Right lung (tissue), 10 donors: ENCODE results near the gene JHY. TPM values are rescaled to one million over a fixed set of nuclear protein-coding genes. Genes with fewer than 3 reads are reported as not detected.
"Not testable (repeated sequence)": the region's sequence is repeated elsewhere in the genome, so short reads cannot be mapped to it uniquely, and the experiment has no call there.

Experiments used
- DNase-seq, 2 donors: peaks; one replicate each; pipeline ENCODE4 v3.0.0-alpha.2; 2013
- long read RNA-seq, 8 donors: transcript quantifications; one replicate each; lab custom pipeline, GENCODE V29; 2026
- polyA plus RNA-seq, 5 donors: library from polyadenylated mRNA; unstranded; fragments of 120-200 nt; gene quantifications; one replicate each; pipeline versions ENCODE4 v1.2.1 to v1.2.3, GENCODE V29; 2013; ENCODE audit warnings: inconsistent platforms in 1 of 5, low replicate concordance in 1 of 5; ENCODE audit not compliant: insufficient read length in 5 of 5, insufficient read depth in 1 of 5

JHY gene
- polyA plus RNA-seq: 10 to 100 TPM in 1 of 5 donors, 1 to 10 TPM in 4; 5.8 to 10.4 (median 8.6) TPM
- long read RNA-seq, donor 1: 0 reads
- long read RNA-seq, donor 2: 0 reads
- long read RNA-seq, donor 3: 0 reads
- long read RNA-seq, donor 4: 0 reads
- long read RNA-seq, donor 5, partial matches to known transcripts: 0 of 1 reads
- long read RNA-seq, donor 5, other reads (novel, unspliced or antisense): 0 of 1 reads
- long read RNA-seq, donor 6, partial matches to known transcripts: 0 of 1 reads
- long read RNA-seq, donor 6, other reads (novel, unspliced or antisense): 0 of 1 reads
- long read RNA-seq, donor 7, partial matches to known transcripts: 0 of 1 reads
- long read RNA-seq, donor 7, other reads (novel, unspliced or antisense): 0 of 1 reads
- long read RNA-seq, donor 8, partial matches to known transcripts: 0 of 2 reads
- long read RNA-seq, donor 8, other reads (novel, unspliced or antisense): 0 of 2 reads

DNA sequence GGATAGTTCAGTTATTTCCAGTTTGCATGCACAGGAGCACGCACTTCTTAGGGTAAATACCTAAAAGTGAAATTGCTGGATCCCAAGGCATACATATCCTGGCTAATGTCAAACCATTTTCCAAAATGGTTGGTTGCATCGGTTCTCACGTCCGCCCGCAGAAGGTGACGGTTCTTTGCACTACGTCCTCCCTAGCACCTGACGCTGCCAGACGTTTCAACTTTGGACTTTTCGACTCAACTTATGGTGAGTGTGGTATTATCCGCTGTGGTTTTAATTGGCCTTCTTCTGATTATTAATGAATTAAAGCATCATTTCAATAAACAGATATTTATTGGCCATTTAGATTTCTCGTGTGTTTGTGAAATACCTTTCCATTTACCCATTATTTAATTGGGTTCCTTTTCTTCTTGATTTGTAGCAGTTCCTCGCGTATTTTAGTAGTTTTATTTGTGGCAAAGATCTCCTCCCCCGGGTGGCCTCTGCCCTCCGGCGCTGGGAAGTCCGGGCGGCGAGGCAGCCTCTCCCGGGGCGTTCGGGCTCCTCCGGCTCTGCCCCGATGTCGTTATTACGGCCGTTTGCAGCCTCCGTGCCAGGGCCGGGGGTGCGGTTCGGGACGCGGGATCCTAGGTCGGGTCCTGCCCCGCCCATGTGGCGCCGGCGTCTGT lies at the start of gene JHY:
JHY (plus strand) TSS at position 571 of the 668 bp plus-strand sequence. CDS start 3,091 bp downstream, outside the sequence.
- DNase-seq: peak in 1 of 2 donors; percentile 52

DNA sequence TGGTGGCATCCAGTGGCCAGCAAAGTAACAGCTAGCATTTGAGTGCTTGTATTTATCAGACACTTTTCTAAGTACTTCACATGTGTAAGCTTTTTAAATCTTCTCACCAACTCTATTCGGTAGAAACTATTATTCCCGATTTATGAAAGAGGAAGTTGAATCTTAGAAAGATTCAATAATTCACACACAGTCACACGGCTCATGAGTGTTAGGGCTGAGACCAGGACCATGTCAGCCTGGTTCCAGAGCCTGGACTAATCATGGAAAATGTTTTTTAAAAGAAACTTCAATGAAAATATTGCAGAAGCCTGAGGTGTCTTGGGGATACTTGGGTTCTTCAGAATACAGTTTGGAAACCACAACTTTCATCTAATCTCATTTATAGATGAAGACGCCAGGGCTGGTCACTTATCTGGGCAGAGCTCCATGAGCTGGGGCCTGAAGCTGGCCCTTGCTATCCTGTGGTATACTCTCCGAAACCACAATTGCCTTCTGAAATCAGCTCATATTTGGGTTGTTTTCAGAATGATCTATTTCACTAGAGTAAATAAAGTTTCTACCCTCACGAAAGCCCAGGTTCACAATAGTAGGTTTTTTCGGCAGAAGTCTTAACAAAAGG lies 48.6 kb upstream of the JHY start:
- DNase-seq: no peak

DNA sequence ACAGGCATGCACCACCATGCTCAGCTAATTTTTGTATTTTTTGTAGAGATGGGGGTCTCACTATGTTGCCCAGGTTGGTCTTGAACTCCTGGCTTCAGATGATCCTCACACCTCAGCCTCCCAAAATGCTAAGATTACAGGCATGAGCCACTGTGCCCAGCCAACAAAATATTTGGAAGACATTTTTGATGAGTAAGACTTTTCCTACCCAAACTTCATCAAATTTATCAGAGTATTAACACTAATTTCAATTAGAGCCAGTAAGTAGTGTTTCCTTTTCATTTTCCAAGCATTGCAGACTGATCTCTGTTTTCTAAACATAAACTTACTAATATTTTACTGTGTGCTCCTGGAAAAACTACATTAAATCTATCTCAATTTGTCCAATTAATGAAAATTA lies 45.6 kb upstream of the JHY start:
- no peak for DNase-seq

DNA sequence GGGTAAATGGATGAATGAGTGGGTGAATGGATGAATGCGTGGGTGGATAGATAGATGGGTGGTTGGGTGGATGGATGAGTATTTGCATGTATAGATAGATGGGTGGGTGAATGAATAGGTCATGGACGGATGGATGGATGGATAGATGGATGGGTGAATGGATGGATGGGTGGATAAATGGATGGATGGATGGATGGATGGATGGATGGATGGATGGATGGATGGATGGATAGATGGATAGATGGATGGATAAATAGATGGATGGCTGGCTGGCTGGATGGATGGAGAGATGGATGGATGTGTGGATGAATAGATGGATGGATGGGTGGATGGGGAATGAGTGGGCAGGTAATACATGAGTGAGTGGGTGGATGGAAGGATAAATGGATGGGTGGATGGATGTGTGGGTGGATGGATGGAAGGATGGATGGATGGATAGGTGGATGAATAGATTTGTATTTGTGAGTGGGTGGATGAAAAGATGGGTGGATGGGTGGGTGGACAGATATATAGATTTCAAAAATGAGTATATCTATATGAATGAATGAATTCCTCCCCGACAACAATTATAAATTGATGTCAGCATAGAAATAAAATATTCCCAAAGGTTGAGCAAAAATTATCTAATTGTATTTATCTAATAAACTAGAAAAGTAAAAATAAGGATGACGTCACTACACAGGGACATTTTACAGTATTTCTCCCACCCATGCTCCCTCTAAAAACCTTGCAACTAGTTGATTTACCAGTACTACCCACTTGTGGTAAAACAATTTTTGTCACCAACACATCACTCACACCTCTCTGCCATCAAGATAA lies 44.8 kb upstream of the JHY start:
- no peak for DNase-seq

DNA sequence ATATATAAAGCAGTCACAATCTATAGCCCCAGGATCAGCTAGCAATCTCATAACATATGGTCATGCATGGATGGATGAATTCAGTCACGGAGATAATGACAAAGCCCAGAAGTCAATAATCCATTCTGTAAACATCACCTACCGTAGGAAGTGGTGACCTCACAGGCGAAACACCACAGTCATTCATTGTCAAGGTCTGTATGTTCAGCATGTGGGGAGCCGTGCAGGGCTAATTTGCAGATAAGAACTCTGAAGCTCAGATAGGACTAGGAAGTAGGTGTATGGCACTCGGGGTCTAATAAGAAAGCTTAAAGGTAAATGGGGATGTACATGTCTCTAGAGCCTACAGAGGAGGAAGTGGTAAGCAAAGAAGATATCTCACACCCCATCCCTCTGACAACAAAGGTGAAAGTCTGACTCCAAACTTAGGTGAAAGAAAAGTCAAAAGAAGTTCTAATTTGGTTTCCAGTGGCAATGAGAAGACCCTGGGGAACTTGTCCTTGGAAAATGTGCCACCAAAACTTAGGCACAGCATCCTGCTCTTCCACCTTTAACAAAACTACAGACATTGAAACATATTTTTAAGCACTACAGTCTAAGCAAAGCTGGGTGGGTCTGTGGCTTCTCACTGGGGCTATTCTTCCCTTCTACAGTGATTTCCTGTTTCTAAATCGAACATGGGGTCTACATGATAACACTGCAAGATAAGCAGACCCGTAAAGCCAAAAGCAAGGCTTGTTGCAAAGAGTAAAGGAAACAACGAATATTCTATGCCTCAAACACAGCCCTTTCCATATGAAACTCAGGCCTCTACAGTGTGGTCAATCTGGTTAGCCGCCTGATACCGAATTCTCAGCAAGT lies 39.0 kb upstream of the JHY start:
- DNase-seq: no peak

DNA sequence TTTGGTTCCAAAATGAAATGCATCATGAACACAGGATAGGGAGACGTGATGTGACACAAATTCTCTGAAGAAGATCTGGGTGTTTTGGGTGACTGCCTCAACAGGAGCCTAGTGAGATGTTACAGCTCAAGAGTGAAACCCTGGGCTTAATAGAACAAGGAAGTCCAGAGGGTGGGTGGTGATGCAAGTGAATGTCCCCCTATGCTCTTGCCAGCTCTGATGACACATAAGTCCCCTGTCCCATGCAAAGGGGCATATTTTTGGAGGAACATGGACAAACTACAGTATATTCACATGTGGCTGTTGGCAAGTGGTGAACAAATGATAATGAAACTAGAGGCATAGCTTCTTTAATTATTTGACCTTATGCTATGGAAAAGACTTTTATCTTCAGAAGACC lies 35.1 kb upstream of the JHY start:
- no peak for DNase-seq

DNA sequence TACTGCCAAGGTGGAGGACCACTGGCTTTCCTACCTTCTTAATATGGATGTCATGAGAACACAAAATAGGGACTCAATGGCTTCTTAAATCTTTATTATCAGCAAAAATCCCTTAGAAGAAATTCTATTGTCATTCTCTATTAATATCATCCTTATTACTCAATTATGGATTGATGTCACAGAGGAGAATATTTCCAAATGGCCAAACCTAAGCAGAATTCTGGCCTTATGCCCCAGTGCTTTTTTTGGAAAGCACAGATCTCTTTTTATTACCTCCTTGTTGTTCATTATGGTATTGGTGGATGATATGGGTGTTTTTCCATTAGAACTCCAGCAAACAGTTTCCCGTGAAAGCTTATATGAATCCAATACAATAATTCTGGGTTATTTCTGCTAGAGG lies 34.4 kb upstream of the JHY start:
- DNase-seq: no peak

DNA sequence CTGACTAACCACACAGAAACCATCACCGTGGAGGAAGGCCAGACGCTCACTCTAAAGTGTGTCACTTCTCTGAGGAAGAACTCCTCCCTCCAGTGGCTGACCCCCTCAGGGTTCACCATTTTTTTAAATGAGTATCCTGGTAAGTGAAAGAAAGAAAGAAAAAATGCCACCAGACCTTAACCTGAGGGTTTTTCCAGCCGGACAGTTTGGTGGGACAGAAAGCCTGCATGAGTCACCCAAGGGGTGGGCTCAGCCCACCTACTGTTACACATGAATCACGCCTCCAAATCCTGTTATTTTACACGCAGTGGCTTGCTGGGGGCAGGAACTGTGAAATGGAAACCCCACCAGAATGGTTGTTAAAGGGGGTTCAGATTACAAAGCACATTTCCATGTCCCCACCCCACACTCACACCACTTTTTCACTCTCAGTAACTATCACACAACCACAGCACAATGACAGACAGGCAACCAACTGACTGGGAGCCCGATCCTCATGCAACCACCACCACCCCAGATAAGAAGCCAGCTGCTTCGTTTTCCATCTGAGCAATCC lies 32.4 kb upstream of the JHY start:
- DNase-seq: no peak

DNA sequence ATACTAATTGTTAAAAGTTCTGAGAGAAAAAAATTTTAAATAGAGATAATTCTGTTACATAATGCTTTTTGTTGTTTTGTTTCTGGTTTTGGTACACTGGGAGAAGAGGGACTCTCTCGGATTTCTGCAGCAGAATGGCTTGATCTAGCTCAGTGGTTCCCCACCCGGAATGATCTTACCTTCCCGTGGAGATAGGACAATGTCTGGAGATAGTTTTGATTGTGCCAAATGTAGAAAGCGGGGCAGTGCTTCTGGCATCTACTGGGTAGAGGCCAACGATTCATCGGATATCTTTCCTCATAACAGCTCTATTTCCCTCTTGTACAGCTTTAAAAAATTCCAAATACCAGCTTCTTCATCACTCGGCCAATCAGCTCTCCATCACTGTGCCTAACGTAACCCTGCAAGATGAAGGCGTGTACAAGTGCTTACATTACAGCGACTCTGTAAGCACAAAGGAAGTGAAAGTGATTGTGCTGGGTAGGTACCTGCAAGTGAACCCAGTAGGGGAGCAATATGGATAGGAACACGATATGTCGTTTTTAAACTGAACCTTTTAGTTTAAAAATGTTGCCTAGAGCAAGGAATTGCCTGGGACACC lies 31.1 kb upstream of the JHY start:
- no peak for DNase-seq

DNA sequence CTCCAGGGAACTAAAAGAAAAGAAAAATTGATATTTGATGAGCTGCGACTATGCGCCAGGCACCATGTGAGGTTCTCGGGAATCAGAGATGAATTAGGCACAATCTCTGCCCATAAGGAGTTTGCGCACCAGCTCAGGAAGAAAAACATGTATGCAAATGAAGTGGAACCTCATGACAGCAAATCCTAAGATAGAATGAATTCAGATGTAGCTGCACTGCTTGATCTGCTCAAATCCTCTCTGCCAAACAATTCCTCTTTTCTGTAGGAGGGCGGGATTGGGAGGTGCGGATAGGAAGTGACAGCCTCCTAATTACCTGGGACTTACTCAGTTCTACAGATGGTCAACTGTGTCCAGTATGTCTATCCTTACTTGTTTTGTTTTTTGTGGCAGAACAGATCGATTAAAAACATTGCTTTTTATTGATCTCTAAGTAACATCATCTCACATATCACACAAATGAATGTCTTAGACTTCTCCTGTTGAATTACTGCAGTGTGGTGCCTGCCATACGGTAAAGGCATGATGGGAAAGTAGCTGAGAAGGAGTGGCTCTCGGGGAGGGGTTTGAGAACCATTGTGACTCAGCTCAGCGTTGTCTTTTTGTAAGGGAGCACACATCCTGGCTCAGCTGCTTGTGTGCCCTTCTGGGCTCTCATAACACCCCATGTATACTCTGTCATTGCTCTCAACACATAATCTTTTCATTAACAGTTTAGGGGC lies 30.3 kb upstream of the JHY start:
- DNase-seq: no peak

DNA sequence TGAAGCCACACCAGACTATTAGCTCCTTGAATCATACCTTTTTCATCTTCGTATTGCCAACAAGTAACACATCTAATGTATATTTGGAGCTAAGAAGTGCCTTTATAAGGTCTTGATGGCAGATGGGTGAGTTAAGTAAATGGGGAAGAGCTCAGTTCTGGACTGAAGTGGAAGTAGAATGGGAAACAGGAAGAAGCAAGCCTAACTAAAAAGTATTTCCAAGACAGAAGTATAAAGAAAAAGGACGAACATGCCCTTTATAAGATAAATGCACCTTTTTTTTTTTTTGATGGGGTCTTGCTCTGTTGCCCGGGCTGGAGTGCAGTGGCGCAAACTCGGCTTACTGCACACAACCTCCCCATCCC lies 29.8 kb upstream of the JHY start:
- no peak for DNase-seq

DNA sequence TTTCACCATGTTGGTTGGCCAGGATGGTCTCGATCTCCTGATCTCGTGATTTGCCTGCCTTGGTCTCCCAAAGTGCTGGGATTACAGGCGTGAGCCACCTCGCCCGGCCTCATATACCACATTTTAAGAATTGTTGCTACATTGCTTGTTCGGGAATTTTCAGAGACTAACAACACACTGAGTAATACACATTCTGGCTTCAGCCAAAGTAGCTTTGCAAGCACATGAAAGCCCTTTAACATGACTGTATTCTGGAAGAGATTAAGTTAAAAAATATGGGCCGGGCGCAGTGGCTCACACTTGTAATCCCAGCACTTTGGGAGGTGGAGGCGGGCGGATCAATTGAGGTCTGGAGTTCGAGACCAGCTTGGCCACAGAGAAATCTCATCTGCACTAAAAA lies 29.3 kb upstream of the JHY start:
- DNase-seq: no peak

DNA sequence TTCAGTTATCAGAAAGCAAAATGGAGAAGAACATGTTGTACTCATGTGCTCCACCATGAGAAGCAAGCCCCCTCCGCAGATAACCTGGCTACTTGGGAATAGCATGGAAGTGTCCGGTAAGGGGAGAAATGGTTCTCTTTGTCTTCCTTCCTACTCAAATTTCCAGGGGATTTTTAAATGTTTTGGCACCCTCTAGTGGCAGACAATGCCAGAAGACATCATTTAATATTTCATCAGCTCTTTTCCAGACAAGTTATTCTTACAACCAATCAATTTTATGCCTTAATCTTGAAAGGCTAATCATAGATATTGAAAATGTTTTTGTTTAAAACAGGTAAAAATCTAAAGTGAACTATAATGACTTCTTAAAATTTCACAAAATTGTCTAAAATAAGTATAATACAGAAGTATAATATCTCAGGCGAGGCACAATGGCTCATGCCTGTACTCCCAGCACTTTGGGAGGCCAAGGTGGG lies 28.6 kb upstream of the JHY start:
- peak; percentile 62 to 70 for DNase-seq

DNA sequence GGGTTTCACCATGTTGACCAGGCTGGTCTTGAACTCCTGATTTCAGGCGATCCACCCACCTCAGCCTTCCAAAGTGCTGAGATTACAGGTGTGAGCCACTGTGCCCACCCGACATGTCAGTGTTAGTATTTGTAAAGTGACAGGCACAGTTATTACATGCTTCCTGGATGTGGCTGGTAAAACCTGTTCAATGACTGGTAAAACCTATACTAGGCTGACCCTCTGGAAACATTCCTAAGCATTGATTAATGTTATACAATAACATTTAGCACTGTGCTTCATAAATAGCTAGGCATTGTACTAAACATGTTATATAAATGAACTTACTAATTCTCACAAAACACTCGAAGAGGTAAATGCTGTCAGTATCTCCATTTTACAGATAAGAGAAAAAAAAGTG lies 20.9 kb upstream of the JHY start:
- no peak for DNase-seq

DNA sequence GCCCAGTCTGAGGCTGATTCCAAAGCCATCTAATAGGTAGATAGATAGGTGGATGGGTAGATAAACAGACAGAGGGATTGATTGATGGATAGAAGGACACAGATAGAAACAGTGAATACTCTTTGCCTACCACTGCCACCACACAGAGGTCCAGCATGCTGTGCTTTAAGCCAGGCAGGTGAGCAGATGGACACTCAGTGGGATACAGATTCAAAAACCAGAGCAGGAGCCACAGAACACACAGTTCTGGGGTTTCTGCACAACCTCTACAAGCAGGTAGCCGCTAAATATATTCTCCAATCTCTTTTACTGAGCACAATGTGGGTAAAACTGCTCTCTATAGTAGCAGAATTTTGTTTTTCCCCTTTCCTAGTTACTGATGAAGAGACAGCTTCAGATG lies 20.5 kb upstream of the JHY start:
- DNase-seq: no peak

DNA sequence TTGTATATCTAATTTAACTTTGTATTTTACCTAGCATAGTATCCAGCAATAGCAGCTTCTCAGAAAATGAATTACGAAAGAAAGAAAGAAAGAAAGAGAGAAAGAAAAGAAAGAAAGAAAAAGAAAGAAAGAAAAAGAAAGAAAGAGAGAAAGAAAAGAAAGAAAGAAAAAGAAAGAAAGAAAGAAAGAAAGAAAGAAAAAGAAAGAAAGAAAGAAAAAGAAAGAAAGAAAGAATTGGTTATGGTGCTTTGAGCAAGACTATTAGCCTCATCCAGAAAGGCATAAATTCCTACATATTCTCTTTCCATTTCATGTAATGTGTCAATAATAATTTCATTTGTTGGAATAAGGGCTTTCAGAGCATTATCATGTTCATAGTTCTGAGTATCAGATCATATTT lies 19.4 kb upstream of the JHY start:
- not testable (repeated sequence) for DNase-seq

DNA sequence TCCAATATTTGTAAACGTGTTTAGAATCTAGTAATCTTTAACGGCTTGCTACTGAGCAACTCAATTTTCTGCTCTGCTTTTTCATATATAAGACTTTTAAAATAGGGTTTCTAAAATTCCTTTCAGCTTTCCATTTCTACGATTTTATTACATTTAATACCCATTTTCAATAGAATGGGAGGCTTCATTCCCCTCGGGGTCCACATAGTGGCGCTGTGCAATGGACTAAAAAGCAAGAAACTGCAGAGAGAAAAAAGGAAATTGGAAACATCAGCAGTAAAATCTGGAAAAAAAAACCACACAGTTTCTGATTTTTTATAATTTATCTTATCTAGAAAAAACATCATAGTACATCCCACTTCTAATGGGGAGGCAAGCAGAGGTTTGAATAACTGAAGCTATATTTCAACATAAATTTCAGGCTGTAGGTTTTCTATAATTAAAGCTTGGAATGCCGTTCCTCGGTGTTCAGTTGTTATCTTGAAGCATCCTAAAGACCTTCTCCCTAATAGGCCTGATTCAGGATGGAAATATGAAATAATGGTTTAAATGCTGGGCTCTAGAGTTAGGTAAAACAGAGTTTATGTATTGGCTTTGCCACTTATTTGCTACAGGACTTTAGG lies 18.7 kb upstream of the JHY start:
- DNase-seq: peak in 1 of 2 donors; percentile 39

DNA sequence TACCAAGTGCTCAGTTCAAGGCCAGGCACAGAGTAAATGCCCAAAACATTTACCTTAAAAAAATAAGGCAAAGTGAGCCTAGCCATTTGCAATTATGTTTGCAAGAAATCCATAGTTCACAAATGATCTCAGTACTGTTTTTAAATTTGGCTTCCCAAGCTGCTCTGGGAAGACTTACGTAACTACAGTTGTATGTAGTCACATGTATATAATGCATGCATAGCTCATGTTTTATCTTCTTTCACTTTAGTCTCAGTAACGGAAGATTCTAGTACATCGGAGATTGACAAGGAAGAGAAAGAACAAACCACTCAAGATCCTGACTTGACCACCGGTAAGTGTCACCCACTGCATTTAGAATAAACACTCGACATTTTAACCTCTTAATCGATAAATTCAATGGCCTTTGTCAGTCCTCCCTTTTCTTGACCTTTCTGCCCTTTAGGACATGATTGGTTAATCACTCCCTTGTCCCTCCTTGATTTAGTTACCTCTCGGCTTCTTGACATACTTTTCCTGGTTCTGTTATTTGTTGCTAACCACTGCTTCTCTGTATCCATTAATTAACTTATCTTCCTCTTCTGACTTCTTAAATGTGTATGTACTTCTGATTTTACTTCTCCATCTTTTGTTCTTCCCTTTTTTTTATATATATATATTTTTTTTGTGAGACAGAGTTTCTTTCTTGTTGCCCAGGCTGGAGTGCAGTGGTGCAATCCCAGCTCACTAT lies 18.0 kb upstream of the JHY start:
- DNase-seq: no peak
